DMS 273 (cell line): ENCODE data around the gene AMOTL2.
A peak's percentile ranks its signal among the peaks of the same experiment; 100 is the strongest.

Source experiments
- DNase-seq: peaks from one replicate; lab custom pipeline; 2025; ENCODE audit not compliant: unreplicated experiment; lab: John Stamatoyannopoulos, UW

The AMOTL2 gene

DNA sequence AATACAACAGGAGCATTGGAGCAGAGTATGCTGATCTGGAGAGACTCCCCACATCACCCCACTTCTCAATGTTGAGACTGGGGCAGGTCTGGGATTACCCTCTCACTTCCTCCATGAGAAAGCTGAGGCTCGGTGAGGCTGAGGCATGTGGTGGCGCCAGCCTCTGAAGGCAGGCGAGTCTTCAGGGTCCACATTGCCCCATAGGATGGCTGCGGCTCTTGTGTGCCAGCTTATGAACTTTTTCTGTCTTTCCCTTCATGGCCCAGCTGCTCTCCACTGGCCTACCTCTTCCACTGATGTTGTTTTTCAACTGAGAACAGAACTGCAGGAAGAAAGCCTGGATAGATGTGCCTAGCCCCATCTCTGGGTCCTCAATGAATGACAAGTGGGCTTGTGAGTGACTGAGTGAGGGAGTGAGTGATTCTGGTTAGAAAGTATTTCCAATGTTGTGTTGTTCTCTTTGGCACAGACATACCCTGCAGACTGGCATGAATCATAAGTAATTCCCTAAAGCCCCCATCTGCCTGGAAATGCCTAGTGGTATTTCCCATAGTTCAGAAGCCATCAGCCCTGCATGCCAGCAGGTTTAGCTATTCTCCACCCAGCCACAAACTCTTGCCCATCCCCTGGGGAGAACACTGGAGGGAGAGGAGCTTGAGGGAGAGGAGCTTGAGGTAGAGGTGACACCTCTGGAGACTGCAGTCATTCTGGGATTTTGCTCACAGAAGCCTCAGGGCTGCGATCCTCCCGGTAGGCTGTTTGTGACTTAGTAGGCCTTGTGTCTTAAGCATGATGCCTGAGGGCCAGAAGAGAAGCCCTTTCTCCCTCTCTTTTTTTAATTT lies 56.9 kb downstream of the AMOTL2 start:
- no peak for DNase-seq

DNA sequence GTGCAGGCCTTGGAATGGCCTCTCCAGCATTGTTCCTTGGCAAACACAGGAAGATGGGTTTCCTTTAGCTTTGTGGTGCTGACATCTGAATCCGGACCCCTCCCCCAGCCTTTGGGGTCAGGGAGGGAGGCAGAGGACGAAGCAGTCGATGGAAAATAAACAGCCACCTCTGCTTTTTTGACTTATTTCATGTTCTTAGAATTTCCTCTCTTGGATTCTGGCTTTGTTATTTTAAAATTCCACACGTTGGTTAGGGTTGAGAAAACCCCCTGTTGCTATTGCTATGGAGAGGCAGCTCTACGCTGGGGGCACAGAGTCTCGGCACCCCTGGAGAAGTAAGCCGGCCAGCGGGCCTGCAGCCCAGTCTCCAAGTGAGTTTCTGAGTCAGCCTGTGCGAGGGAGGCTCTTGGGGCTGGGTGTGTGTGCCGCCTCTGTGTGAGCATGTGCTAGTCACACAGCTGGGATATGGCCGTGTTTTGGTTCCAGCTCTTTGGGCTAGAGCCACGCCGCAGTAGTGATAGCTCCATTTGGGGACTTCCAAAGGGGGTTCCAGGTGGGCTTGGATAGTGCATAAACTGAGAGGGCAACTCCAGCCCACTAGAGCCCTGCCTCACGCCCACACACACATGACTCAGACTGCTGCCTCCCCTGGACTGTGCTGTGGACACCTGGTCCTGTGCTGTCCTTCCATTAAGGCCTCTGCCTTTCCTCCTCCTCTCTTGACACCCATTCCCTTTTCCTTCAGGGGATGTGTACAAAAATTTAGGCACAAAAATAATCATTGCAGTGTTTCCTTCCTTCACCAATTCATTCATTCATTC lies 58.8 kb downstream of the AMOTL2 start:
- no peak for DNase-seq

DNA sequence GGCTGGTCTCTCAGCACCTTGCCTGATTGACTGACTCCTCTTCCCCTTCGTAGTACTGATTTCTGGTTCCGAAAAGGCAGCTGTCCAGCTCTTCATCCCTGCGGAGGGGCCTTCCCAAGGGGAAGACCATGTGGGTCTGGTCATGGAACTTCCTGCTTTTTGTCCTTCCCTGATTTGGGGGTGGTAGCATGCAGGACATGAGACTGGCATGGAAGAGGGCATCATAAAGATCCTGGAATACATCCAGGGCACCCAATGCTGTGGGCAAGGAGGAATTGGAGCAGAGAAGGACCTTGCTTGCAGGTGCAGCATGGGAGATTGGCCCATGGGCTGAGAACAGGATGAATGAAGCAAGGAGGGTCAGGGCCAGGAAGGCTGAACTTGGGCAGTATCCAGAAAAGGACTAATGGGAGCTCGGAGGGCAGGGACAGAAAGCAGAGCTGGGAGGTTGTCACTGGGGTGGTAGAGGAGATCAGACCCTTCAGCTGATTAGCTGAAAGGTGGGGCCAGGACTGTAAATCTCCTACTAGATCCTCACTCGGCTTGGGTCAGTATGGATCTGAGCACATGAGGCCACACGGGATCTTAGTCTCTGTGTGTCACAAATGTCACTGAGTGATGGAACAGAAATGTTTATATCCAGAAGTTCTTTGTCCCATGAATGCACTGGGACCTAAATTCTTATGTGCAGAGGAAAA lies 59.5 kb downstream of the AMOTL2 start:
- no peak for DNase-seq

DNA sequence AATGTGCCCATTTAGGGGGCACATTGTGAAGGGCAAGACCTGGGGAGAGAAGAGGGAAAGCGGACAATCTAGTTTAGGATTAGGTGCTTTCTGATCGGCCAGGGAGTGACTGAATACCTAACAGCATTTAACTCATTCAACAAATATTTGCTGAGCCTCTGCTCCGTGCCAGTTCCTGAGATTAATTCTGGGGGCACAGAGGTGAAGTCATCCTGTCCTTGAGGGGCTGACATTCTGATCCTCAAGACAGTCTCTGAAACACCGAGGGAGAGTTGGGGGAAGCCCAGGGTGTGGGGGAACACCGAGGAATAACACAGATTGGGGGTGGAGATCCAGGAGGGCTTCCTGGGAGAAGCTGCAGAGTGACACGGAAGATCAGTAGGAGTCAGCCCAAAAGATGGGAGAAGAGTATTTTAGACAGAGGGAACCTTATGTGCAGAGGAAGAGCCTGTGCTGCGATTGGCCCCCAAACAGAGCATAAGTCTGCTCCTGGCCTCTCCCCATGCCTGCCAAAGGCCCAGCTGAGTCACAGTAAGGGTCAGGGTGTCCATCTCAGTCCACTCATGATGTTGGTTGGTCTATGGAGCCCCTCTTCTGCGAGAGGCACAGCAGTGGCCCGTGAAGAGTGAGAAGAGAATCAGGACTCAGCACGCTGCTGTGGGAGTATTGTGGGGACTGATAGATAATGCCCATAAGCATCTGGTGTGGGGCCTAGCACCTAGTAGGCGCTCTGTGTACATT lies 60.2 kb downstream of the AMOTL2 start:
- DNase-seq, result no peak

DNA sequence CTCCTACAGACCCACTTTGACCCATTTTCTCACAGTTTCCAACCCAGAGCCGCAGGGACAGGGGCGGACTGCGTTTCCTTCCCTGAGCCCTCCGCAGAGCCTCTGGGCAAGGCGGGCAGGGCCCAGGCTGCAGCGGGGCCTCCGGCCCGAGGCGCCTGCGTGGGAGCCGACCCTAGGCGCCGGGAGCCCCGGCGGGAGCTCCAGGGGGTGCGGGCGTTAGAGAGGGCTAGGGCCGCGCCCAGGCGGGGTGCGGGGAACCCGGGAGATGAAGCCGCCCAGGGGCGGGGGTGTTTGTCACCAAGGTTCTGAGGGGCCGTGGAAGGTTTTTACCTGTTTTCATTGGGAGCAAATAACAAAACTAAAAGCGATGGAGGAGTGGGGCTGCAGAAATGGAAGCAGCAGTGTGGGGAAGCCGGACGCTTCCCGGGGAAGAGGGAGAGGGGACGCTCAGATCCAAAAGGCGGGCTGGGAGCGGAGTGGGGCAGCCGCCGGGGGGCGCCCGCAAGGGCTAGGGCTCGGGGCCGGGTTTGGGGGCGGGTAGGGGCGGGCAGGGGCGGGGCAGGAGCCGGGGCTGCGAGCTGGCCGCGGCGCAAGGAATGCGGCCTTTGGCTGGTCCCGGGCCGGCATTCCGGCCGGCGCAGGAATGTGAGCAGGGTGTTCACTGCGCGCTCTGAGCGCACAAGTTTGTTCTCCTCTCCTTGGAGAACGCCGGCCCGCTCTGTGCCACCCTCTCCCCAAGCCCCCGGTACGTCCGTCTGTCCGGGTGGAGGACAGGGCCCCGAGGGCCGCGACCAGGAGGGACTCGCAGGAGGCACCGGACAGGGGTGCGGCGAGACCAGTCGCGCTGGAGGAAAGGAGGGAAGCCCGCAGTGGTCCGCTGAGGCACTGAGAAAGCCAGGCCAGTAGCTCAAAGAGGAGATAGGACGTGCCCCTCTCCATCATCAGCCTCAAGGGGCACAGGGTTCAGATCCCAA lies 61.1 kb downstream of the AMOTL2 start:
- no peak for DNase-seq

DNA sequence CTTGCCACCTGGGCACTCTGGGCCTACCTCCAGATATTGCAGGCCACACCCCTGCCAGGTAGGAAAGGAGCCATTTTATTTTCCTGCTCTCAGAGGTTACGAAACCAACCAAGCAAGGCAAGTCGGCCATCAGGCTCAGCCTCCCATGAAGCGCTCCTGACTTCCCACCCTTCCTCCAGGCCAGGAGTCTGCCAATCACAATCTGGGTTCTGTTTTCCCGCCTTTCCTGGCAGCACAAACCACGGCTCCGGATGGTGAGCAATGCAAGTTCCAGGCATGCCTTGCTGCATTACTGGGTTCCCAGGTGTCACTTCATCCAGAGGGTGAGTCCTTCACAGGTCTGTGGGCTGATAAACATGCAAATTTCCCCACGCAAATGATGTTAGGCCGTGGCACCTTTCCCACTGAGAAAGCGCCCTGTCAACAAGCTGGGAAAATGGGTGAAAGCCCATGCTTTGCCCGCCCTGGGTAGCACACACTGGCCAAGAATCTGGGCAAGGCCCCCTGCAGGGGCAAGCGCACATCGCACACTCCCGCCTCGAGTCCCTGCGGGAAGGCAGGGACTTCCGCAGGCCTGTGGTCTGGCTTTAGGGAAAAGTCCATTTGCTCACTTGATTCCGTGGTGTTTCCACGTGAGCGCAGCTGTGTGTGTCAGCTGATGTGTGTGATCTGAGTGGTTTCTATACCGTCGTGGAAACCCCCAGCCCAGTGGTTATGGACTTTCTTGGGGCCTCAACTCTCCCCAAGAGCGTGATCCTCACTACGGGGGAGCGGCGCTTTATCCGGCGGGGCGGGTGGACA lies 62.0 kb downstream of the AMOTL2 start:
- no peak for DNase-seq

DNA sequence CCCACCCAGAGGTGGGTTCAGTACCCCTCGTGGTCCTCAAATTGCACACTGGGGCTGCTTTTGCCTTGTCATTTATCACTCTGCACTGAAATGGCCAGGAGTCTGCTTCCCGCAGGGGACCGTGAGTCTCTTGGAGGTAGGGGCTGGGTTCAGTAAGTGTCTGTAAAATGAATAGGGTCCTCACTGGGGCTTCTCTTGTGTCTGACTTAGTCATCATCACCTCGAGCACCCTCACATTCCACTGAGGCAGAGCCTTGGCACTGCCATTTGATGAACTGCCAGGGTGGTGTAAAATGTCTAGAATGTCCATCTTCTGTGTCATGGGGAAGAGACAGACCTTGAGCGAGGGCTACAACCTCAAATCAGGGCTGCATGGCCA lies 62.6 kb downstream of the AMOTL2 start:
- DNase-seq, result no peak

DNA sequence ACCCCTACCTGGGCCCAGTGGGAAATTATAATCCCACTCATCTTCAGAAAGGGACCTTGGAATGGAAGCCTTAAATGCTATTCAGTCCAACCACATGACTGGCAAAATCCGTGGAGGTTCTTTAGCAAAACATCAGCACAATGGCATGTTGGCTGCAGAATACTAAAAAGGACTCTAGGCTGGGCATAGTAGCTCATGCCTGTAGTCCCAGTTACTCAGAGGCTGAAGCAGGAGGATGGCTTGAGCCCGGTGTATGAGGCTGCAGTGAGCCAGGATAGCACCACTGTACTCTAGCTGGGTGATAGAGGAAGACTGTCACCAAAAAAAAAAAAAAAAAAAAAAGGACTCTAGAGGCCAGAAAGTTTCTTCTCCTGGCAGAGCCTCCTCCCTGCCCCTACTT lies 63.0 kb downstream of the AMOTL2 start:
- no peak for DNase-seq

DNA sequence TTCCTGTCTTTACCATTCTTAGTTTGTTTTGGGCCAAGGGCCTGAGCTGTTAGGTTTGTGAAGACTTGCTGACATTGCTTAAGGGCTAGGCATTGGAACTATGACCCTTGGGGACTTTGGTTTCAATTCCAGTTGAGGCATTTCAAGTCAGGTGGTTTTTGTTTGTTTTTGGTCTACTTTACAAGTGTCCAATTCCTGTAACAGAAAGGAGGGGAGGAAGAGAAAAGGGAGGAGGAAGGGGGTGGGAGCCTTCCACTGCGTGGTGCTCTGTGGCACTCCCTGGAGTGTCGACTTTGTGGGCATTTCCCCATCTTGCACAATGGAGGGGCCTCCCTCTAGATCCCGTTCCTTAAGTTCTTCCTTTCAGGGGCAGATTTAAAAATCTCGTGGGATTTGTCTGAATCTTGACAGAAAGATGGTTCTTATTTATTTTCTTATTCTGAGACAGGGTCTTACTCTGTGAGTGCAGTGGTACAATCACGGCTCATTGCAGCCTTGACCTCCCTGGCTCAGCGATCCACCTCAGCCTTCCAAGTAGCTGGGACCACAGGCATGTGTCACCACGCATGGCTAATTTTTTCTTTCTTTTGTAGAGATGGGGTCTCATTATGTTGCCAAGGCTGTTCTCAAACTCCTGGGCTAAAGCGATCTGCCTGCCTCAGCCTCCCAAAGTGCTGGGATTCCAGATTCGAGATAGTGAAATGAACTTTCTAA lies 64.1 kb downstream of the AMOTL2 start:
- no peak for DNase-seq

DNA sequence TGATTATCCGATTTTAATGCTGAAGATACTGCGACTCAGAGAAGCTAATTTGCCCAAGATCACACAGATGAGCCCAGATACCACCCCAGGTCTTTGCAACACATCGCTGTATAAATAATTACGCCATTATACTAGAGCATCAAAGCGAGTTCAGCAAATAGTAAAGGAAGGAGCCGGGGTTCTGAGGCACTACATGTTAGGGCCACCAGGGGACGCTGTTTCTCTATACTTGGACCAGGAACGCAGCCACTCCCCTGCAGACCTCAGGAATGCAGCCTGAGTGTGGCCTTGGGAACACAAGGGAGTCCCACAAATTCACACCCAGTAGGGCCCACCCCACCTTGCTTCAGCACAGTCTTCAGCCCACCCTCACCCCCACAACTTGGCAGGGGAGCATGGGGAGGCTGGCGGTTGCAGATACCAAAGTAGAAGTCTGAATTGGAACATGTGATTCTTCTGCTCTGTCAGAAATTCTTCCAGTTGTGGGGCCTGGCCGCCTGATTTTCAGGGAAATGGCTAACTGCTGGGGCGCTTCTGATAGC lies 65.8 kb downstream of the AMOTL2 start:
- peak; percentile 91 for DNase-seq

DNA sequence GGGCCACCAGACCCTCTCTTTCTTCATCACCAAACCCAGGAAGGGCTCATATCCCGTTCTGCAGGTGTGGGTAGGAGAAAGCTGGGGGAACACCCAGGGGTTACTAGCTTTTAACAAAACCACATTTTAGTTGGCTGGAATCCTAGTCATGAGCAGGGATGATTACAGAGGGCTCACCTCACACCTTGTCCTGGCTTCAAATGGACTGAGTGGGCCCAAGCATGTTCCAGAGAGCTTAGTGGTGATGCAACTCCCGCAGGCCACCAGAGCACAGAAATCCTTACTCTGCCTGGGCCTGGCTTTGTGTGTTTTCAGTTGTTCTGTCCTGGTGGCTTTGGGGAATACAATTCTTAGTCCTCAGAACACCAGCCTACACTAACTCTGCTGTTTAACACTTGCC lies 66.8 kb downstream of the AMOTL2 start:
- DNase-seq, result no peak

DNA sequence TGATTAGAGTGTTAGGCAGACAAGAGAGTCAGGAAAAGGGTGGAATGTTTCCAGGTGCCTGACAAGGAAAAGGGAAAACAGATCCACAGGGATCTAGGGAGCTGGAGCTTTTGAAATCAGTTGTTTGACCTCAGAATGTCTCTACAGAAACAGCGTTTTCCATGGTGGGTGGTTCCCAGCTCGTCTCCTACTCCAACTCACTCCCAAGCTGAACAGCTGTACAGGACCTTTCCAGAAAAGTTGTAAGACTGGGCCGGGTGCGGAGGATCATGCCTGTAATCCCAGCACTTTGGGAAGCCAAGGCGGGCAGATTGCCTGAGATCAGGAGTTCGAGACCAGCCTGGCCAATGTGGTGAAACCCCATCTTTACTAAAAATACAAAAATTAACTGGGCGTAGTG lies 67.9 kb downstream of the AMOTL2 start:
- DNase-seq, result no peak
